Body of pancreas (tissue), 4 donors: ENCODE data around the gene RAB34. TPM values are rescaled to one million over a fixed set of nuclear protein-coding genes. Genes with fewer than 3 reads are reported as not detected.

Experiments
- ATAC-seq: fragments of 150-250 bp; one replicate; pipeline ENCODE4 v1.9.1; 2016
- DNase-seq, 4 donors: peaks; one replicate each; pipeline ENCODE4 v3.0.0-alpha.2; 2019
- H3K27ac ChIP-seq, 4 donors: fragments of 200-600 bp; sonication (generic); 1 replicate in 3 of 4; 2 replicates in 1 of 4; pipeline versions ENCODE4 v1.5.1 to v1.6.1; 2016 to 2019; ENCODE audit warnings: mild to moderate bottlenecking in 1 of 4, mixed read lengths in 1 of 4, moderate library complexity in 1 of 4
- H3K27me3 ChIP-seq, 2 donors: fragments of 200-600 bp; sonication (generic); one replicate each; pipeline ENCODE4 v1.6.0; 2016; ENCODE audit warnings: mild to moderate bottlenecking in 1 of 2
- H3K36me3 ChIP-seq, 2 donors: fragments of 200-600 bp; sonication (generic); replicated peaks in 1 of 2; 2 replicates each; pipeline ENCODE4 v1.5.1; 2016; ENCODE audit warnings: low read depth in 2 of 2; ENCODE audit not compliant: insufficient read depth in 1 of 2
- H3K4me1 ChIP-seq: fragments of 200-600 bp; sonication (generic); one replicate; pipeline ENCODE4 v1.6.0; 2016
- H3K4me3 ChIP-seq, 2 donors: fragments of 200-600 bp; sonication (generic); 1 replicate in 1 of 2; 2 replicates in 1 of 2; pipeline ENCODE4 v1.5.1; 2016 to 2019
- H3K9me3 ChIP-seq, 3 donors: fragments of 200-600 bp; sonication (generic); 1 replicate in 2 of 3; 2 replicates in 1 of 3; pipeline ENCODE4 v1.5.1; 2016
- POLR2A ChIP-seq, 3 donors: fragments of 450-650 bp; IDR thresholded peaks; one replicate each; pipeline ENCODE4 v1.6.1; 2016; ENCODE audit warnings: antibody characterized with exemption in 3 of 3, mild to moderate bottlenecking in 2 of 3
- WGBS, 2 donors: methylation state at CpG; one replicate each; pipeline ENCODE4 v1.1.5; 2017; 5-methylcytosine and 5-hydroxymethylcytosine counted together
- intact Hi-C: fragments of 100-400 bp; cut with DNase I; formaldehyde crosslinking; loops from one replicate; pipeline ENCODE4 v1.15.1; 2023
- total RNA-seq, 2 donors: library from RNA; depleted of rRNA; stranded (reverse); fragments of >200 nt; gene quantifications; one replicate each; pipeline ENCODE4 v1.1.0, GENCODE V29; 2016
- TF ChIP-seq, protein P1 (sequence below), 7 experiments: fragments of 450-650 bp in 4 of 7; fragments of 200-600 bp in 3 of 7; sonication (generic) in 3 of 7; IDR thresholded peaks; one replicate each; pipeline ENCODE4 v1.5.1; 2016 to 2019; ENCODE audit warnings: antibody characterized with exemption in 7 of 7

Gene RAB34
- total RNA-seq, 2 donors from 2014 or later, result 18.2 to 61.3 TPM

GRCh38 chr17:28707339-28707720 lies 10.3 kb downstream of the RAB34 start:
- peaks cover 0 to 6% of the 10 kb centered on the region in 2 donors for H3K36me3 ChIP-seq
- no peaks in the 10 kb centered on the region for H3K9me3 ChIP-seq
- no peak for TF ChIP-seq POLR2A (IDR thresholded peaks at IDR 0.05)
- TF ChIP-seq, protein P1, sequence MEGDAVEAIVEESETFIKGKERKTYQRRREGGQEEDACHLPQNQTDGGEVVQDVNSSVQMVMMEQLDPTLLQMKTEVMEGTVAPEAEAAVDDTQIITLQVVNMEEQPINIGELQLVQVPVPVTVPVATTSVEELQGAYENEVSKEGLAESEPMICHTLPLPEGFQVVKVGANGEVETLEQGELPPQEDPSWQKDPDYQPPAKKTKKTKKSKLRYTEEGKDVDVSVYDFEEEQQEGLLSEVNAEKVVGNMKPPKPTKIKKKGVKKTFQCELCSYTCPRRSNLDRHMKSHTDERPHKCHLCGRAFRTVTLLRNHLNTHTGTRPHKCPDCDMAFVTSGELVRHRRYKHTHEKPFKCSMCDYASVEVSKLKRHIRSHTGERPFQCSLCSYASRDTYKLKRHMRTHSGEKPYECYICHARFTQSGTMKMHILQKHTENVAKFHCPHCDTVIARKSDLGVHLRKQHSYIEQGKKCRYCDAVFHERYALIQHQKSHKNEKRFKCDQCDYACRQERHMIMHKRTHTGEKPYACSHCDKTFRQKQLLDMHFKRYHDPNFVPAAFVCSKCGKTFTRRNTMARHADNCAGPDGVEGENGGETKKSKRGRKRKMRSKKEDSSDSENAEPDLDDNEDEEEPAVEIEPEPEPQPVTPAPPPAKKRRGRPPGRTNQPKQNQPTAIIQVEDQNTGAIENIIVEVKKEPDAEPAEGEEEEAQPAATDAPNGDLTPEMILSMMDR (IDR thresholded peaks at IDR 0.05), result no peak
- H3K27me3 ChIP-seq, result no peaks in the 10 kb centered on the region
- ATAC-seq (no peak), DNase-seq (no peak)
- 62 to 74% methylated on average over 2 of the region's 2 CpGs for WGBS, 2 donors
- H3K4me3 ChIP-seq, result no peak overlapping the region
- intact Hi-C loops, result no loop called here
- H3K27ac ChIP-seq, result no peak overlapping the region
- peaks cover 14% of the 10 kb centered on the region for H3K4me1 ChIP-seq

DNA sequence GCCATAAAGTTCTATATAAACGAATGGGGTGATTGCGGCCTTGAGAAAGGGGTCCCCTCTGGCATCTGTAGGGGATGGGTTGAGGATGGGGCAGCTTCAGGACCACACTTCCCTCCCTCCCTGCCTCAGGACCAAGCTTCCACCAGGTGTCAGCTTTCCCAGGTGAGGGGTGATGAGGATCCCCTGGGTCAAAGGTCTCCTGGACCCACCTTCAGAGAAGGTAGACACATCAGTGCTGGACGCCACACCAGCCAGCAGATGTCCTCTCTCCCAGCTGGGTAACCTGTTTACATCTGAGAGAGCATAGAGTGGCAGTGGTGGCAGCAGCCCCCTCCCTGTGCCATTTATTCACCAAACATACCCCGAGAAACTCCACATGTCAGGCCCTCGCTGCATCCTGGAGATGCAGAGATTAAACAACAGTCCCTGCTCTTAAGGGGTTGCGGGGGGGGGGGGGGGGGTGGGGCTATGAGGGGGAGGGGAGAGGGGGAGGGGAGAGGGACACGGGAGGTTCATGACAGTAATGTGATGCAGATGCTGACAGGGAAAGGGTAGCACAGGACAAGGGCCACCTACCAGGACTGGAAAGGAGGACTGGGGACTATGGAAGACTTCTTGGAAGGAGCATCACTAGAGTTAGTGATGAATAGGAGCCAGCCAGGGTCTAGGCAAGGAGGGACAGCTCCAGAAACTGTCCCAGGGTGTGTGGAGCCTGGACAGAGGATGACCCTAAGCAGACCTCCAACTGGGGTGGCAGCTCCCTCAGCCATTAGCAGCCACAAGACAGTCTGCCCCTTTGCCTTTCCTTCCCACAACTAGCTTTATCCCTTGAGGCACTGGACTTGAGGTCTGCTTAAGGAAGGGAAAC lies 11.0 kb downstream of the RAB34 start:
- no peak for ATAC-seq
- Histone ChIP-seq H3K36me3 (peaks cover 0 to 12% of the 10 kb centered on the region in 2 donors), H3K27me3 (no peaks in the 10 kb centered on the region), H3K9me3 (no peaks in the 10 kb centered on the region), H3K4me3 (no peak overlapping the region), H3K27ac (no peak overlapping the region), H3K4me1 (peaks cover 8% of the 10 kb centered on the region)
- no peak for DNase-seq
- TF ChIP-seq, protein P1 (IDR thresholded peaks at IDR 0.05), result no peak
- TF ChIP-seq POLR2A (IDR thresholded peaks at IDR 0.05), result no peak
- 46 to 73% methylated on average over 2 to 6 of the region's 7 CpGs for WGBS, 2 donors
- intact Hi-C loops, result no loop called here

DNA sequence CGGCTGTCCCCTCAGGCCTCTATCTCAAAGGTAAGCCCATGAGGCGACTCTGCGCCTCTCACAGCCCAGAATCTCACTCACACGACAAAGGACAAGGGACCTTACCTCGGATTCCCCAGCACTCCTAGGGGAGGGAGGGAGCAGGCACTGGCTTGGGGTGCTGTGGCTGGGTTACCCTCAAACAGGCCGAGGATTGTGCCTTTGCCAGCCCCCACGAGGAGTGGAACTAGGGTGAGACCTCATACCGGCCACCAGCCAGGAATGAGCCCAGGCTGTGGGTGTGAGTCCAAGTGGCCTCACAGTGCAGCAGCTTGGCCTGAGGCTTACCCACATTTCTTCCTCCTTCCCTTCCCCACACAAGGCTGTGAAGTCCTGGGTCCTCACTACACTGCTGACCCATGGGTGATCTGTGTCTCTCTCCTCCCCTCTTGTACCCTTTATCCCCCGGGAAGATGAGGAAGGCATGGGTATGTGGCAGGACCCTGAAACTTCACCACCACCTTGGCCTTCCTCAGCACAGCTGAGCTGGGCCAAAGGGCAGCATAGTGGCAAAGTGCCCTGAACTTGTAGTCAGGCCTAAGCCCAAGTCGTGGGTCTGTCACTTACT lies 11.8 kb downstream of the RAB34 start:
- TF ChIP-seq POLR2A (IDR thresholded peaks at IDR 0.05), result no peak
- TF ChIP-seq, protein P1 (IDR thresholded peaks at IDR 0.05), result no peak
- no peak for DNase-seq
- ATAC-seq, result no peak
- H3K36me3 ChIP-seq, result peaks cover 0 to 21% of the 10 kb centered on the region in 2 donors
- intact Hi-C loops, result no loop called here
- no peaks in the 10 kb centered on the region for H3K9me3 ChIP-seq
- H3K27me3 ChIP-seq, result no peaks in the 10 kb centered on the region
- 66 to 71% methylated on average over 5 to 10 of the region's 10 CpGs for WGBS, 2 donors
- H3K4me1 ChIP-seq, result peaks cover 4% of the 10 kb centered on the region
- no peak overlapping the region for H3K4me3 ChIP-seq
- no peak overlapping the region for H3K27ac ChIP-seq

DNA sequence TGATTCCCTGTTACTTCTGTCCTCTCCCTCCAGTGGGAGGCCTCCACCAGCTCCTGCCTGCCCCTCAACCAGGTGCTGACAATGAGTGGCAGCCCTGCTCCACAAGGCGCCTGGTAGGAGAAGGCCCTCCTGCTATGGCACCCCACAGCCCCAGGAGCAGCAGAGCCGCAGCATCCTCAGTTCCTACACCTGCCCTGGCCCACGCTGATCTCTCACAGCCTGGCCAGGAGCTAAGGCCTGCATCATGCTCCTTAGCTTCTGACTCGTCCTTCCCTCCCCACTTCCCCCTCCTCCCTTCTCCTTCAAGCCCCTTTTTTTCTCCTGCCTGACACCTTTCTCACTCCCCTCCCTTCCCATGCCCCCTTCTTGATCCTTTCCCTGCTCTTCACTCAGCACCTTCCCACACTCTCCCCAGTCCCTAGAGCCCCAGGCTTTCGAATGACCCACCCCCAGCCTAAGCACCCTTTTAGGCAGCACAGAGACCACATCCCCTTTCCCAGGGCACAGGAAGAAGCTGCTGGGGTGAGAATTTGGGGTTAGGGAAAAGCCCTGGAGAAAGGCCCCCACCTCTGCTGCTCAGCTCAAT lies 12.5 kb downstream of the RAB34 start:
- TF ChIP-seq POLR2A (IDR thresholded peaks at IDR 0.05), result no peak
- TF ChIP-seq, protein P1 (IDR thresholded peaks at IDR 0.05), result no peak
- no peaks in the 10 kb centered on the region for H3K9me3 ChIP-seq
- ATAC-seq (no peak), DNase-seq (no peak)
- peaks cover 0 to 25% of the 10 kb centered on the region in 2 donors for H3K36me3 ChIP-seq
- 78 to 87% methylated on average over 4 to 5 of the region's 5 CpGs for WGBS, 2 donors
- no peak overlapping the region for H3K27ac ChIP-seq
- H3K4me1 ChIP-seq, result no peaks in the 10 kb centered on the region
- H3K27me3 ChIP-seq, result no peaks in the 10 kb centered on the region
- H3K4me3 ChIP-seq, result no peak overlapping the region
- intact Hi-C loops, result no loop called here
